IPS-18a (cell line): ENCODE results near the gene NNT.
"Not testable (repeated sequence)": the region's sequence is repeated elsewhere in the genome, so short reads cannot be mapped to it uniquely, and the experiment has no call there.

Experiments
- H3K27ac ChIP-seq: one replicate; pipeline ENCODE4 v1.5.1; 2013; ENCODE audit warnings: low read length
- H3K27me3 ChIP-seq: one replicate; pipeline ENCODE4 v1.6.1; 2013; ENCODE audit warnings: mild to moderate bottlenecking, low read length; ENCODE audit not compliant: control insufficient read depth, insufficient read depth
- H3K36me3 ChIP-seq: one replicate; pipeline ENCODE4 v1.6.1; 2013; ENCODE audit warnings: low read depth, low read length; ENCODE audit not compliant: control insufficient read depth
- H3K4me1 ChIP-seq: one replicate; pipeline ENCODE4 v1.6.1; 2013; ENCODE audit warnings: low read depth, low read length; ENCODE audit not compliant: control insufficient read depth
- H3K4me3 ChIP-seq: one replicate; pipeline ENCODE4 v1.5.1; 2013; ENCODE audit warnings: low read length
- H3K9ac ChIP-seq: one replicate; pipeline ENCODE4 v1.6.1; 2013; ENCODE audit warnings: mild to moderate bottlenecking, low read length, moderate library complexity
- H3K9me3 ChIP-seq: one replicate; pipeline ENCODE4 v1.6.1; 2013; ENCODE audit warnings: low read depth, low read length; ENCODE audit not compliant: control insufficient read depth

The NNT gene

GRCh38 chr5:43676083-43676840 is 73.3 kb downstream of the NNT start:
- no peak overlapping the region for H3K27ac ChIP-seq
- H3K4me1 ChIP-seq: no peaks in the 10 kb centered on the region
- H3K9me3 ChIP-seq: no peaks in the 10 kb centered on the region
- no peak overlapping the region for H3K9ac ChIP-seq
- H3K36me3 ChIP-seq: no peaks in the 10 kb centered on the region
- H3K4me3 ChIP-seq: no peak overlapping the region
- H3K27me3 ChIP-seq: no peaks in the 10 kb centered on the region

- Histone ChIP-seq H3K27ac (no peak overlapping the region), H3K9me3 (no peaks in the 10 kb centered on the region), H3K27me3 (no peaks in the 10 kb centered on the region), H3K4me3 (no peak overlapping the region), H3K4me1 (no peaks in the 10 kb centered on the region), H3K9ac (no peak overlapping the region), H3K36me3 (no peaks in the 10 kb centered on the region)
These were observed 74.3 kb downstream of the NNT start for GRCh38 chr5:43677253-43677652.

GRCh38 chr5:43679214-43679613 is 76.2 kb downstream of the NNT start:
- Histone ChIP-seq H3K9ac (no peak overlapping the region), H3K4me1 (no peaks in the 10 kb centered on the region), H3K9me3 (no peaks in the 10 kb centered on the region), H3K36me3 (no peaks in the 10 kb centered on the region), H3K4me3 (no peak overlapping the region), H3K27ac (no peak overlapping the region), H3K27me3 (no peaks in the 10 kb centered on the region)

- Histone ChIP-seq H3K9ac (no peak overlapping the region), H3K9me3 (no peaks in the 10 kb centered on the region), H3K27ac (no peak overlapping the region), H3K36me3 (no peaks in the 10 kb centered on the region), H3K4me1 (no peaks in the 10 kb centered on the region), H3K4me3 (no peak overlapping the region), H3K27me3 (no peaks in the 10 kb centered on the region)
These were observed 77.3 kb downstream of the NNT start for GRCh38 chr5:43680286-43680685.

- Histone ChIP-seq H3K9me3 (no peaks in the 10 kb centered on the region), H3K9ac (no peak overlapping the region), H3K36me3 (no peaks in the 10 kb centered on the region), H3K4me1 (no peaks in the 10 kb centered on the region), H3K27me3 (no peaks in the 10 kb centered on the region), H3K27ac (no peak overlapping the region), H3K4me3 (no peak overlapping the region)
These were observed 81.0 kb downstream of the NNT start for GRCh38 chr5:43683884-43684471.

GRCh38 chr5:43685252-43685950 is 82.4 kb downstream of the NNT start:
- H3K9me3 ChIP-seq: no peaks in the 10 kb centered on the region
- H3K36me3 ChIP-seq: no peaks in the 10 kb centered on the region
- no peak overlapping the region for H3K4me3 ChIP-seq
- no peak overlapping the region for H3K9ac ChIP-seq
- no peaks in the 10 kb centered on the region for H3K27me3 ChIP-seq
- H3K27ac ChIP-seq: no peak overlapping the region
- H3K4me1 ChIP-seq: no peaks in the 10 kb centered on the region

GRCh38 chr5:43687275-43687674 is 84.3 kb downstream of the NNT start:
- no peak overlapping the region for H3K4me3 ChIP-seq
- H3K9ac ChIP-seq: no peak overlapping the region
- no peaks in the 10 kb centered on the region for H3K36me3 ChIP-seq
- H3K27ac ChIP-seq: no peak overlapping the region
- H3K9me3 ChIP-seq: no peaks in the 10 kb centered on the region
- no peaks in the 10 kb centered on the region for H3K4me1 ChIP-seq
- H3K27me3 ChIP-seq: no peaks in the 10 kb centered on the region

GRCh38 chr5:43691275-43691674 is 88.3 kb downstream of the NNT start:
- Histone ChIP-seq H3K27me3 (no peaks in the 10 kb centered on the region), H3K4me1 (no peaks in the 10 kb centered on the region), H3K4me3 (no peak overlapping the region), H3K27ac (no peak overlapping the region), H3K9ac (no peak overlapping the region), H3K36me3 (no peaks in the 10 kb centered on the region), H3K9me3 (peaks cover 2% of the 10 kb centered on the region)

- H3K4me3 ChIP-seq: no peak overlapping the region
- H3K27me3 ChIP-seq: no peaks in the 10 kb centered on the region
- H3K36me3 ChIP-seq: no peaks in the 10 kb centered on the region
- peaks cover 6% of the 10 kb centered on the region for H3K9me3 ChIP-seq
- no peak overlapping the region for H3K9ac ChIP-seq
- H3K4me1 ChIP-seq: no peaks in the 10 kb centered on the region
- no peak overlapping the region for H3K27ac ChIP-seq
These were observed 88.9 kb downstream of the NNT start for GRCh38 chr5:43691893-43692292.

- H3K9me3 ChIP-seq: peaks cover 6% of the 10 kb centered on the region
- no peaks in the 10 kb centered on the region for H3K36me3 ChIP-seq
- H3K9ac ChIP-seq: no peak overlapping the region
- H3K4me3 ChIP-seq: no peak overlapping the region
- no peaks in the 10 kb centered on the region for H3K27me3 ChIP-seq
- no peak overlapping the region for H3K27ac ChIP-seq
- no peaks in the 10 kb centered on the region for H3K4me1 ChIP-seq
These were observed 90.4 kb downstream of the NNT start for GRCh38 chr5:43693411-43693810.

- H3K4me1 ChIP-seq: no peaks in the 10 kb centered on the region
- H3K4me3 ChIP-seq: no peak overlapping the region
- H3K27ac ChIP-seq: no peak overlapping the region
- H3K36me3 ChIP-seq: no peaks in the 10 kb centered on the region
- no peaks in the 10 kb centered on the region for H3K27me3 ChIP-seq
- H3K9me3 ChIP-seq: peaks cover 6% of the 10 kb centered on the region
- H3K9ac ChIP-seq: no peak overlapping the region
These were observed 91.0 kb downstream of the NNT start for GRCh38 chr5:43694027-43694426.

- H3K27ac ChIP-seq, H3K9ac ChIP-seq, H3K4me1 ChIP-seq, H3K4me3 ChIP-seq, H3K27me3 ChIP-seq, H3K9me3 ChIP-seq, H3K36me3 ChIP-seq: not testable (repeated sequence)
These were observed 93.5 kb downstream of the NNT start for GRCh38 chr5:43696444-43696843.
